ENCODE measurements around the gene BTBD17.

DNA sequence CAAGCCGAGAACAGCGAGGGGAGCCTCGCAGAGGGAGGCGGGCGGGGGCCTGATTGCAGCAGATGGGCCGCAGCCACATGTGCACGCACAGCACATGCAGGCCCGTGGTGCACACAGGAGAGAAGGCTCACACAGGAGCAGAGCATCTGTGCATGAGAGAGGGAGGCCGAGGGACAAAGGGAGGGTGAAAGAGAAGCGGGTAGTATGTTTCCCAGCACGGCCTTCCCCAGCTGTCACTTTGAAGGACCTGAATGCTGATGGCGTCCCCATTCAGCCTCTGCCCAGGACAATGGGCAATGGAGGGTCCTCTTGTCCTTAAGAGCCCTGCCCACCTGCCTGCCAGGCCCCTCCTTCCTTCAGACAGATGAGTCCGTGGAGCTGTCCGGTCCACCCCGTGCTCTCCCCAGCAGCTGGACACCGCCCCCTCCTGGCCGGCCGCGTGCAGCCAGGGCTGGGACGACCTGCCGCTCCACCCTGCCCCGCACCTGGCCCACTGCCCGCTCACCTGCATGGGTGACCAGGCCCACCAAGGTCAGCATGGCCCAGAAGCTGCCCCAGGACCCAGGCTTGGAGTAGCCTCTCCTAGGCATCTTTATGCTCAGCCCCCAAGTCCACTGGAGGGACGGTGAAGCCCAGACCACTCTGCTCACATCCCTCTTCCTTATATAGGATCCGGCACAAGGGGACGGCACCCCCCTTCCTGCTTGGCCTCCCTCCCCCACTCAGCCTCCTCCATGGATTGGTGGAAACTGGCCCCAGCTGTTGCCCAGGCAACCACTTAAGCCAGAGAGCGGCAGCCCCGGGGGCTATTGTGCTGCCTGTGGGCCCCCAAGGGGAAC, at the start of gene BTBD17:
- TF ChIP-seq, protein P1, sequence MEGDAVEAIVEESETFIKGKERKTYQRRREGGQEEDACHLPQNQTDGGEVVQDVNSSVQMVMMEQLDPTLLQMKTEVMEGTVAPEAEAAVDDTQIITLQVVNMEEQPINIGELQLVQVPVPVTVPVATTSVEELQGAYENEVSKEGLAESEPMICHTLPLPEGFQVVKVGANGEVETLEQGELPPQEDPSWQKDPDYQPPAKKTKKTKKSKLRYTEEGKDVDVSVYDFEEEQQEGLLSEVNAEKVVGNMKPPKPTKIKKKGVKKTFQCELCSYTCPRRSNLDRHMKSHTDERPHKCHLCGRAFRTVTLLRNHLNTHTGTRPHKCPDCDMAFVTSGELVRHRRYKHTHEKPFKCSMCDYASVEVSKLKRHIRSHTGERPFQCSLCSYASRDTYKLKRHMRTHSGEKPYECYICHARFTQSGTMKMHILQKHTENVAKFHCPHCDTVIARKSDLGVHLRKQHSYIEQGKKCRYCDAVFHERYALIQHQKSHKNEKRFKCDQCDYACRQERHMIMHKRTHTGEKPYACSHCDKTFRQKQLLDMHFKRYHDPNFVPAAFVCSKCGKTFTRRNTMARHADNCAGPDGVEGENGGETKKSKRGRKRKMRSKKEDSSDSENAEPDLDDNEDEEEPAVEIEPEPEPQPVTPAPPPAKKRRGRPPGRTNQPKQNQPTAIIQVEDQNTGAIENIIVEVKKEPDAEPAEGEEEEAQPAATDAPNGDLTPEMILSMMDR (IDR thresholded peaks at IDR 0.05; ENCODE audit: poor library complexity), result peak; percentile 72
- TF ChIP-seq EZH2phosphoT487 (IDR thresholded peaks at IDR 0.05; ENCODE audit: low read depth, severe bottlenecking, unreplicated experiment), result no peak
